A673 (cell line): ENCODE measurements around the gene STK11. TPM values are rescaled to one million over a fixed set of nuclear protein-coding genes. Genes with fewer than 3 reads are reported as not detected.

Experiments used
- BruUV-seq: library from RNA; stranded (reverse); fragments of 400-500 nt; replicated peaks from 2 replicates; lab custom pipeline; 2021; lab: Mats Ljungman, UMichigan
- CTCF ChIA-PET: fragments of 300-600 bp; sonication (Branson Sonifier 250); formaldehyde crosslinking; loops from one replicate; lab custom pipeline; 2022; ENCODE audit warnings: antibody characterized with exemption; lab: Charles Lee
- POLR2A ChIA-PET: fragments of 300-600 bp; sonication (Branson Sonifier 250); formaldehyde crosslinking; loops from one replicate; lab custom pipeline; 2022; ENCODE audit warnings: antibody characterized with exemption; ENCODE audit not compliant: low non-redundant PET; lab: Charles Lee
- DNase-seq: peaks from one replicate; pipeline ENCODE4 v3.0.0-alpha.2; 2015; ENCODE audit warnings: low spot score
- H3K27ac ChIP-seq: fragments of 200-600 bp; sonication (generic); 2 replicates; pipeline ENCODE4 v1.5.1; 2016; ENCODE audit warnings: mixed run types, low read depth, mild to moderate bottlenecking, mixed read lengths, antibody characterized with exemption, low read length; ENCODE audit not compliant: poor library complexity, severe bottlenecking
- H3K27me3 ChIP-seq: fragments of 200-600 bp; sonication (generic); replicated peaks from 2 replicates; pipeline ENCODE4 v1.6.1; 2017; ENCODE audit warnings: mixed run types, low read depth, mild to moderate bottlenecking, mixed read lengths, antibody characterized with exemption, low read length; ENCODE audit not compliant: insufficient read depth, poor library complexity
- H3K36me3 ChIP-seq: fragments of 200-600 bp; sonication (generic); 2 replicates; pipeline ENCODE4 v1.6.1; 2016; ENCODE audit warnings: mixed run types, mild to moderate bottlenecking, mixed read lengths, antibody characterized with exemption, low read length; ENCODE audit not compliant: insufficient read depth, poor library complexity, severe bottlenecking
- H3K4me1 ChIP-seq: fragments of 200-600 bp; sonication (generic); 2 replicates; pipeline ENCODE4 v1.6.1; 2017; ENCODE audit warnings: mixed run types, mild to moderate bottlenecking, mixed read lengths, antibody characterized with exemption, low read length; ENCODE audit not compliant: insufficient read depth, poor library complexity, severe bottlenecking
- H3K4me3 ChIP-seq: fragments of 200-600 bp; sonication (generic); 2 replicates; pipeline ENCODE4 v1.5.1; 2016; ENCODE audit warnings: low read depth, mixed run types, mild to moderate bottlenecking, mixed read lengths, low read length; ENCODE audit not compliant: poor library complexity, severe bottlenecking
- H3K9me3 ChIP-seq: fragments of 200-600 bp; sonication (generic); 2 replicates; pipeline ENCODE4 v1.6.1; 2016; ENCODE audit warnings: mixed run types, low read depth, mild to moderate bottlenecking, mixed read lengths, antibody characterized with exemption, low read length; ENCODE audit not compliant: poor library complexity, severe bottlenecking
- CTCF ChIP-seq: fragments of 300-800, 200-600 bp; sonication (generic); conservative IDR thresholded peaks from 2 replicates; pipeline ENCODE4 v1.5.1; 2017; ENCODE audit warnings: low read depth, mild to moderate bottlenecking, antibody characterized with exemption, low read length, moderate library complexity, mixed read lengths
- EZH2 ChIP-seq: fragments of 200-600 bp; sonication (generic); IDR thresholded peaks from 2 replicates; pipeline ENCODE4 v1.6.1; 2017; ENCODE audit warnings: borderline replicate concordance, low read depth, mild to moderate bottlenecking, mixed read lengths, antibody characterized with exemption, low read length; ENCODE audit not compliant: poor library complexity, severe bottlenecking
- intact Hi-C: fragments of 100-400 bp; cut with micrococcal nuclease; formaldehyde crosslinking; loops from one replicate; pipeline ENCODE4 v1.10.0; 2022; ENCODE audit not compliant: unreplicated experiment
- total RNA-seq: library from RNA; stranded (reverse); gene quantifications from 2 replicates; pipeline ENCODE4 v1.2.3, GENCODE V29; 2021

Gene STK11
- total RNA-seq, 1 experiment from 2014 or later, result 64.9 TPM

DNA sequence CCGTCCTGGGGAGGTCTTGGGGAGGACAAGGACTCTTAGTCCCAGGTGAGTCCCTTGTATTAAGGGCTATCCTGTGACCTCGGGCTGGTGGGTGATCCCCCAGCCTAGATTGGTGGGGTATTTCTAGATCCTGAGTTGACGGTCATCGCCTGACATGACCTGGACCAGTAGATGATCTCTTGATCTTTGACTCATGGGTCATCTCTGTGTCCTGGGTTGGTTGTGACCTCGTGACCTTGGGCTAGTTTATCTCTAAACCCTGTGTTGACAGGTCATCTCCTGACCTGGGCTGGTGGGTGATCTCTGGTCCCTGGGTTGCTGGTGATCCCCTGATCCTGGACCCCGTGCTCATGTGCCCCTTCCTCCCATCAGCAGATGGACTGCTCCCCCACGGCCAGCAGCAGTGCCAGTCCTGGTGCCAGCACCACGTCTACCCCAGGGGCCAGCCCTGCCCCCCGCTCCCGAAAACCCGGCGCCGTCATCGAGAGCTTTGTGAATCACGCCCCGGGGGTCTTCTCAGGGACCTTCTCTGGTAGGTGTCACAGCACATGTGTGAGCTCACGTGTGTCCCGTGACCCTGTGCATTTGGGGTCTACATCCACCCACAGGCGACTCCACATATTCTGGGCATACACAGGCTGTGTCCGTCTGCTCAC lies 49.1 kb downstream of the STK11 start:
- DNase-seq, result peak; percentile 28
- intact Hi-C loops, result no loop called here
- POLR2A ChIA-PET, result no interaction called here
- peaks cover 64% of the 10 kb centered on the region for H3K4me1 ChIP-seq
- BruUV-seq, result no TSS peak
- peak overlapping the region; percentile 96 for H3K4me3 ChIP-seq
- H3K27ac ChIP-seq, result peak overlapping the region; percentile 96
- H3K27me3 ChIP-seq, result no peaks in the 10 kb centered on the region
- no peaks in the 10 kb centered on the region for H3K9me3 ChIP-seq
- no peak for TF ChIP-seq EZH2
- TF ChIP-seq CTCF, result no peak
- peaks cover 62% of the 10 kb centered on the region for H3K36me3 ChIP-seq
- CTCF ChIA-PET, result interaction anchor here (1.0 kb wide), 1 partner anchor 10 kb away, joined by 3 read pairs; no protein-coding TSS in a partner anchor

DNA sequence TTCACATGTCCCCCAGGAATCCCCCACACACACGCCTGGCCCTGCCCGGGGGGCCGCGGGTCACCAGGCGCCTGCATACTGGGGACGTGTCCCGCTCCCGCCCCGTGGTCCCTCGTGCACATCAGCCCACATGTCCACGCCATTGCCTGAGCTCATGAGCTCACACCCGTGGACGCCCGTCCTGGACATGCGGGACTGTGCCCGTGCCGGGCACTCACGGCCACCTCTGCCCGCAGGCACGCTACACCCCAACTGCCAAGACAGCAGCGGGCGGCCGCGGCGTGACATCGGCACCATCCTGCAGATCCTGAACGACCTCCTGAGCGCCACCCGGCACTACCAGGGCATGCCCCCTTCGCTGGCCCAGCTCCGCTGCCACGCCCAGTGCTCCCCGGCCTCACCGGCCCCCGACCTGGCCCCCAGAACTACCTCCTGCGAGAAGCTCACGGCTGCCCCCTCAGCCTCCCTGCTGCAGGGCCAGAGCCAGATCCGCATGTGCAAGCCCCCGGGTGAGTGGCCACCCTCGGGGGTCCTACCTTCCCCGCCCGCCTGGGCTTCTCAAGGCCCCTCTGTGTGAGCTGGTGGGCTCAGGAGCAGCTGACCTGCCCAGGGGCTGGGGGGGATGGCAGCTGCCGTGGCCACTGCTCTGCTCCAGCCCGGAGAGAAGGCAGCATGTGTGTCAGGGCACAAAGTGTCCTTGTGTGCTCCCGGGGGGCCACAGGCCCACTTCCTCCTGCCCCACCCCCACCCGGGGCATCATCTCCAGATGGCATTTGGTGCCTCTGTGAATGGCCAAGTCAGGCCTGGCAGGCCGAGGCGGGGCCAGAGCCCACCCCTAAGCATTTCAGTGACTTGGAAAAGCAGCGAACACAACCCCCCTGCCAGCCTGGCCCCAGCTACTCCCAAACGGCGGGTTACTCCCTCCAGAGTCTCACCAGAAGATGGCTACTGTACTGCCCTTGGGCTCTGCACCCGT lies 49.9 kb downstream of the STK11 start:
- H3K27ac ChIP-seq, result peak overlapping the region; percentile 96
- ChIA-PET POLR2A (interaction anchor here (0.7 kb wide), 1 partner anchor 13 kb away, joined by 3 read pairs; no protein-coding TSS in a partner anchor), CTCF (interaction anchor here (1.0 kb wide), 2 partner anchors 11 kb away, joined by 3 read pairs; no protein-coding TSS in a partner anchor)
- BruUV-seq, result no TSS peak
- intact Hi-C loops, result no loop called here
- no peak overlapping the region for H3K4me3 ChIP-seq
- no peaks in the 10 kb centered on the region for H3K9me3 ChIP-seq
- peak; percentile 51 for DNase-seq
- peaks cover 72% of the 10 kb centered on the region for H3K4me1 ChIP-seq
- TF ChIP-seq EZH2 (no peak), CTCF (no peak)
- H3K36me3 ChIP-seq, result peaks cover 62% of the 10 kb centered on the region
- H3K27me3 ChIP-seq, result no peaks in the 10 kb centered on the region

DNA sequence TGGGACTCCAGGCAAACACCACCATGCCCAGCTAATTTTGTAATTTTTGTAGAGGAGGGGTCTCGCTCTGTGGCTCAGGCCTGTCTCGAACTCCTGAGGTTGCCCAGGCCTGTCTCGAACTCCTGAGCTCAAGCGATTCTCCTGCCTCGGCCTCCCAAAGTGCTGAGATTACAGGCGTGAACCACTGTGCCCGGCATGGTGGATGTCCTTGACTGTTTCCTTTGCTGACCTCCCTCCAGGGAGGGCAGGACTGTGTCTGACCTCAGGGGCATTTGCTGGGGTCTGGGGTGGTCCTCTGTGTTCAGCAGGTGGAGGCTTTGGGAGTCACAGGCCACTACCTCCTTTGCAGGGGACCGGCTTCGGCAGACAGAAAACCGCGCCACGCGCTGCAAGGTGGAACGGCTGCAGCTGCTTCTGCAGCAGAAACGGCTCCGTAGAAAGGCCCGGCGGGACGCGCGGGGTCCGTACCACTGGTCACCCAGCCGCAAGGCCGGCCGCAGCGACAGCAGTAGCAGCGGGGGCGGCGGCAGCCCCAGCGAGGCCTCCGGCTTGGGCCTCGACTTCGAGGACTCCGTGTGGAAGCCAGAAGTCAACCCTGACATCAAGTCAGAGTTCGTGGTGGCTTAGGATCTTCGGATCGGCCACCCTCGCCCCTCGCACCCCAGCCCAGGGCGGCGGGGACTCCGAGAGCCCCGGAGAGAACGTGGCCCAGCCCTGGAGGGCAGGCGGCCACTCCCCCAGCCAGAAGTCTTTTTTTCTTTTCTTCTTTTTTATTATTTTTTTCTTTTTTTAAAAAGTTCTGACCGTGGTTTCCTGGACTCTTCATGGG lies 51.3 kb downstream of the STK11 start:
- TF ChIP-seq CTCF (no peak), EZH2 (no peak)
- Histone ChIP-seq H3K4me1 (peaks cover 75% of the 10 kb centered on the region), H3K9me3 (no peaks in the 10 kb centered on the region), H3K4me3 (no peak overlapping the region), H3K27me3 (no peaks in the 10 kb centered on the region), H3K27ac (peak overlapping the region; percentile 77), H3K36me3 (peaks cover 56% of the 10 kb centered on the region)
- ChIA-PET CTCF (no interaction called here), POLR2A (interaction anchor here (0.6 to 1.5 kb wide), 3 partner anchors 12 to 172 kb away, joined by 5 to 7 read pairs (median 6); partner anchors contain the start of gene CIRBP)
- BruUV-seq, result no TSS peak
- peak; percentile 38 for DNase-seq
- intact Hi-C loops, result no loop called here
